Measurements from ENCODE around the gene CCR5. TPM values are rescaled to one million over a fixed set of nuclear protein-coding genes. Genes with fewer than 3 reads are reported as not detected.
A peak's percentile ranks its signal among the peaks of the same experiment; 100 is the strongest.
"Not testable (repeated sequence)": the region's sequence is repeated elsewhere in the genome, so short reads cannot be mapped to it uniquely, and the experiment has no call there.

Gene CCR5
- total RNA-seq, 2 donors from 2014 or later, result 3.2 to 8.3 TPM

GRCh38 chr3:46381625-46382024 is 10.9 kb downstream of the CCR5 start:
- peaks cover 2% of the 10 kb centered on the region for H3K36me3 Mint-ChIP-seq (ENCODE audit: low read depth)
- H3K4me1 Mint-ChIP-seq, result peaks cover 30% of the 10 kb centered on the region
- no peak overlapping the region for H3K4me3 Mint-ChIP-seq
- no peak overlapping the region for H3K27ac Mint-ChIP-seq
- DNase-seq, result no peak
- no peak for ATAC-seq
- no peaks in the 10 kb centered on the region for H3K27me3 Mint-ChIP-seq
- H3K9me3 ChIP-seq (ENCODE audit: control insufficient read depth, low read length, poor library complexity, severe bottlenecking), result no peaks in the 10 kb centered on the region

DNA sequence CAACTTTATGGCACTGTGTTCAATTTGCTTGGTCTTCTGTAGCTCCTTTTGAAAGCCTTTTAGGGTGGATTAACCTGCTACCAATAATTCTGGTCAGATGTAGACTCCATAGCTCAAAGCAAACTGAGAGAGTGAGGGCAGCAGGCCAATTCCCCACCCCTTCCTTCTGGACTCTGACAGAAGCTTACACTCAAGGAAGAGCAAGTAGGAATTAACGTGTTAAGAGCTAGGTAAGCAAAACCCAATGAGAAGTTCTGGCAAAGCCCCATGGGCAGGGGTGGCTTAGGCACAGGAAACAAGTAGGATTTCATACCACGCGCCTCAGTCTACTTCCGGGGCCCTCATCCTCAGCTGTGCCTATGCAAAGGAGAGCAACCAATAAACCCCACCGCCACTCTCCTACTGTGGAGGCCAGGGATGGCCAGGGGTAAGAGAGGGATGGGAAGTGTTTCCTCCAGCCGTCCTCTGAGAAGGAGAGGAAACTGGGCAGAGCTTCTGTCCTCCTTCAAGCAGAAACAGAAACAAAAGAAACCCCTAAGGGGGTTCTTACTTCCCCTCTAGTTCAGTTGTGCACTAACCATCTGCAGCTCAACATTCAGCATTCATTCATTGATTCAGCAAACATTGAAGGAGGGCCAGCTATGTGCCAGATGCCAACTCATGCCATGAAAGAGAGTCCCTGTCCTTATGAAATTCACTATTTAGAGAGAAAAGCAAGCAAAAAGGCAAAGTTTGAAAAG is 12.6 kb downstream of the CCR5 start:
- H3K27ac Mint-ChIP-seq, result no peak overlapping the region
- DNase-seq (no peak), ATAC-seq (no peak)
- peaks cover 23% of the 10 kb centered on the region for H3K4me1 Mint-ChIP-seq
- no peak overlapping the region for H3K4me3 Mint-ChIP-seq
- no peaks in the 10 kb centered on the region for H3K36me3 Mint-ChIP-seq (ENCODE audit: low read depth)
- no peaks in the 10 kb centered on the region for H3K27me3 Mint-ChIP-seq
- H3K9me3 ChIP-seq (ENCODE audit: control insufficient read depth, low read length, poor library complexity, severe bottlenecking), result no peaks in the 10 kb centered on the region

GRCh38 chr3:46383951-46384330 is 13.2 kb downstream of the CCR5 start:
- no peak overlapping the region for H3K27ac Mint-ChIP-seq

DNA sequence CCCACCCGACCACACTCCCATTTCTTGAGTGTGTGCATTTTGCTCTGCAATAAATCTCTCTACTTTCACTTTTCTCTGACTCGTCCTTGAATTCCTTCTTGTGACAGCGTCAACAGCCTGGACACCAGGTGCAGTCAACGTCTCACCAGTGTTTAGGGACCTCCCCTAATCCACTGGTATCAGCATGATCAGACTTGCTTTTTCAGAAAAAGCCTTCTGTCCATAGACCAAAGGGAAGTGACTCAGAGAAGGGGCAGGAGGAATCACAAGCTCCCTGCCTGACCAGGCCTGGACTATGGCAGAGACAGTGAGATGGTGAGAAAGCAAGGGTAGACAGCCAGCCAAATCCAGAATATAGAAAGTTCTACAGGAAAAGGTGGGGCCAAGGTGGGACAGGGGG is 15.5 kb downstream of the CCR5 start:
- Mint-ChIP-seq H3K4me1 (peaks cover 12% of the 10 kb centered on the region), H3K4me3 (no peak overlapping the region), H3K27me3 (no peaks in the 10 kb centered on the region), H3K36me3 (ENCODE audit: low read depth) (no peaks in the 10 kb centered on the region), H3K27ac (no peak overlapping the region)
- DNase-seq, result no peak
- no peaks in the 10 kb centered on the region for H3K9me3 ChIP-seq (ENCODE audit: control insufficient read depth, low read length, poor library complexity, severe bottlenecking)
- no peak for ATAC-seq

More at GRCh38 chr3:46383951-46384330, 13.2 kb downstream of the CCR5 start:
- H3K4me3 Mint-ChIP-seq, result no peak overlapping the region
- DNase-seq, result no peak
- ATAC-seq, result no peak
- H3K4me1 Mint-ChIP-seq, result peaks cover 23% of the 10 kb centered on the region
- no peaks in the 10 kb centered on the region for H3K9me3 ChIP-seq (ENCODE audit: control insufficient read depth, low read length, poor library complexity, severe bottlenecking)
- H3K36me3 Mint-ChIP-seq (ENCODE audit: low read depth), result no peaks in the 10 kb centered on the region
- no peaks in the 10 kb centered on the region for H3K27me3 Mint-ChIP-seq

- H3K9me3 ChIP-seq (ENCODE audit: control insufficient read depth, low read length, poor library complexity, severe bottlenecking); H3K27me3 Mint-ChIP-seq; H3K36me3 Mint-ChIP-seq (ENCODE audit: low read depth); H3K4me1 Mint-ChIP-seq; ATAC-seq; H3K4me3 Mint-ChIP-seq; H3K27ac Mint-ChIP-seq; DNase-seq: not testable (repeated sequence)
These were observed 18.1 kb downstream of the CCR5 start for GRCh38 chr3:46388847-46389246.

DNA sequence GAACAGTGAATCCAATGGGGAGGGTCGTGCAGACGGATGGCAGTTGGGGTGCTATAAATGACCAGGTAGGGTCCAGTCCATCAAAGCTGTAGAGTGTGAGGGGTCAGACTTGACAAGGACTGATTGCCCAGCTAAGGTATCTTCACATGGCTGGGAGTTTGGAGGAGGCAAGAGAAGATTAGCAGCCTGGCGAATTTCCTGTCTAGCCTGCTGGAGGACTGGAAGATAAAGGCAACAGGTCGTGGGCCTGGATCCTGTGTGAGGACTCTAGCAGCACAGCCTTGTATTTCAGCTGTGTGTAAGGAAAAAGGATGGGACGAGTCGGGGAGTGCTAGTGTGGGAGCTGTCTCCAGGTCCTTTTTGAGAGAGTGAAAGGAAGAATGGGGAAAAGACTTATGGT is 18.6 kb downstream of the CCR5 start:
- no peak for DNase-seq
- peaks cover 4% of the 10 kb centered on the region for H3K4me1 Mint-ChIP-seq
- no peak overlapping the region for H3K4me3 Mint-ChIP-seq
- ATAC-seq, result no peak
- peaks cover under 1% of the 10 kb centered on the region for H3K36me3 Mint-ChIP-seq (ENCODE audit: low read depth)
- H3K27ac Mint-ChIP-seq, result no peak overlapping the region
- H3K9me3 ChIP-seq (ENCODE audit: control insufficient read depth, low read length, poor library complexity, severe bottlenecking), result no peaks in the 10 kb centered on the region
- peaks cover under 1% of the 10 kb centered on the region for H3K27me3 Mint-ChIP-seq

DNA sequence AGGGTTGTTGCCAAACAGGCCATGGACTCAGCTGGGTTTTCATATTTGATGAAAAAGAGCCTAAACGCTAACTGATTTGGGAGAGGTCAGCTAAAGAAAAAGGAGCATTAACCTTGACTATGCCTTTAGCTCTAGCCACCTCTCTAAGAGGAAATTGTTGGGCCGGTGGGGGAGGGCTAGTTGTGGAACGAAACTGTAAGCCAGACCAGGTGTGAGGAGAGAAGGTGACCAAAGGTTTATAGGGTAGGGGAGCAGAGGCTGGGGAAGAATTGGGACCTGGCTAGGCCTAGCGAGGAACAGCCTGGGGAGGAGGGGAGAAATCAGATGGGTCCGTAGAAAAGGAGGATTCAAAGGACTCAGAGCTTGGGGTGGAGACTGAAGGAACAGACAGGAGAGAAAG is 20.8 kb downstream of the CCR5 start:
- H3K27me3 Mint-ChIP-seq, result peaks cover 12% of the 10 kb centered on the region
- H3K9me3 ChIP-seq (ENCODE audit: control insufficient read depth, low read length, poor library complexity, severe bottlenecking); ATAC-seq: not testable (repeated sequence)

GRCh38 chr3:46393011-46393410 is 22.3 kb downstream of the CCR5 start:
- no peaks in the 10 kb centered on the region for H3K9me3 ChIP-seq (ENCODE audit: control insufficient read depth, low read length, poor library complexity, severe bottlenecking)
- H3K4me1 Mint-ChIP-seq, result peaks cover 3% of the 10 kb centered on the region
- DNase-seq (no peak), ATAC-seq (no peak)
- no peak overlapping the region for H3K27ac Mint-ChIP-seq
- peaks cover 17% of the 10 kb centered on the region for H3K27me3 Mint-ChIP-seq
- peaks cover 7% of the 10 kb centered on the region for H3K36me3 Mint-ChIP-seq (ENCODE audit: low read depth)
- no peak overlapping the region for H3K4me3 Mint-ChIP-seq

More for the DNA sequence above, 20.8 kb downstream of the CCR5 start:
- not testable (repeated sequence) for H3K4me3 Mint-ChIP-seq; H3K27ac Mint-ChIP-seq; H3K4me1 Mint-ChIP-seq; DNase-seq; H3K36me3 Mint-ChIP-seq (ENCODE audit: low read depth)

DNA sequence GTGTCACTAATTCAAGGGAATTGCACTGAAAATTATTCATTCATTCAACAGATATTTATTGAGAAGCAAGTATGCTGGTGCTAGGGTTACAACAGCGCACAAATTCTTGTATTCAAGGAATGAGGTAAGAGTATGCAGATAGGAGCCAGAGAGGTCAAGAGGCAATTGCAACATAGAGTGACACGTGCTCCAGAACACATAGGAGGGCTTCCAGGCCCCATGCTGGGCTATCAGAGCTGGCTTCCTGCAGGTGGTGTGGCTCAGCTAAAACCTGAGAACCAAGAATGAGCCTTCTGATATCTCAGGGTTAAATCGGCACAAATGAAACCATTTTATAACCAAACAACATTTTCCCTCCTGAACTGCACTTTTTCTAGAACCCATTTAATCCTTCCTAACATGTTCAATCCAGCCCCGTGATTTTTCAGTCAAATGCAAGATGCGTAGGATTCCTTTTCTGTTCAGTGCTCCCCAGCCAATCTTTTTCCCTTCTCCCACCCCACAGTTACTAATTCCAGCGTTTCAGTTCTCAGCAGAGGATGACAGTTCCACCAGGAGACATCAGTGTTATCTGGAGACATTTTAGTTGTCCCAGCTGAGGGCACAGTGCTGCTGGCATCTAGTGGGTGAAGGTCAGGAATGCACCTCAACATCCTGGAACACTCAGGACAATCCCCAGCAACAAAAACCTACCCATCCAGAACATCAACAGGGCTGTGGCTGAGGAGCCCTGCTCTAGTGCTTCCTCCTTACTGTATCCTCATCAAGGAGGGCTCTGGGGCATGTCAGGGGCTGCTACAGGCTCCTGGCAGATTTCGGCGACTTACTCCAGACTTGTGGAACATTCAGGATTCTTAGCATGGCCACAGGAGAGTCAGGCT is 23.0 kb downstream of the CCR5 start:
- no peak for DNase-seq
- Mint-ChIP-seq H3K4me3 (no peak overlapping the region), H3K36me3 (ENCODE audit: low read depth) (peaks cover 7% of the 10 kb centered on the region), H3K27ac (no peak overlapping the region), H3K27me3 (peaks cover 17% of the 10 kb centered on the region), H3K4me1 (peaks cover 3% of the 10 kb centered on the region)
- ATAC-seq, result no peak
- no peaks in the 10 kb centered on the region for H3K9me3 ChIP-seq (ENCODE audit: control insufficient read depth, low read length, poor library complexity, severe bottlenecking)

DNA sequence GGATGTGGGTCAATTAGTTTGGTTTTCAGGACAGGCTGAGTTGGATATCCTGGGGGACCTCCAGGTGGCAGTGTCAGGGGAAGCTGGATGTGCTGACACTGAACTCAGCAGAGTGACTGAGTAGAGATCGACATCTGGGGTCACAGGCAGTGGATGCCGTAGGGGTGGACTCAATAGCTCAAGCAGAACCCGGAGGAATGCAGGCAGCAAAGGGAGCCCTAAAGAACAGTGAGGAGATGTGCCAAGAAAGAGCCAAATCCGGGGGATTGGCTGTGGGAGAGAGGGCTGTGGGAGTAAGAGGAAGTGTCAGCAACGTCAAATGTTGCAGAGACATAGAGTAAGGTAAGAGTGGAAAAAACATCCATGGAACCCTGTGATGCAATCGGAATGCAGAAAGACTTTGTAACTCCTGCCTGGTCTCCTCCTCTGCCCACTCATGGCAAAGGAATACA is 24.5 kb downstream of the CCR5 start:
- Mint-ChIP-seq H3K4me3 (peak overlapping the region; percentile 5), H3K27ac (no peak overlapping the region), H3K36me3 (ENCODE audit: low read depth) (peaks cover 7% of the 10 kb centered on the region), H3K27me3 (peaks cover 17% of the 10 kb centered on the region), H3K4me1 (peaks cover 3% of the 10 kb centered on the region)
- no peaks in the 10 kb centered on the region for H3K9me3 ChIP-seq (ENCODE audit: control insufficient read depth, low read length, poor library complexity, severe bottlenecking)
- no peak for DNase-seq
- ATAC-seq, result no peak

- no peak overlapping the region for H3K4me3 Mint-ChIP-seq
- DNase-seq, result no peak
- no peaks in the 10 kb centered on the region for H3K9me3 ChIP-seq (ENCODE audit: control insufficient read depth, low read length, poor library complexity, severe bottlenecking)
These were observed 25.2 kb downstream of the CCR5 start for GRCh38 chr3:46395766-46396530.

GRCh38 chr3:46397111-46397510 is 26.4 kb downstream of the CCR5 start:
- Mint-ChIP-seq H3K36me3 (ENCODE audit: low read depth) (peaks cover 7% of the 10 kb centered on the region), H3K27ac (no peak overlapping the region), H3K4me3 (no peak overlapping the region), H3K27me3 (peaks cover 17% of the 10 kb centered on the region), H3K4me1 (peaks cover 3% of the 10 kb centered on the region)
- no peak for ATAC-seq
- H3K9me3 ChIP-seq (ENCODE audit: control insufficient read depth, low read length, poor library complexity, severe bottlenecking), result no peaks in the 10 kb centered on the region
- DNase-seq, result no peak

More at GRCh38 chr3:46395766-46396530, 25.2 kb downstream of the CCR5 start:
- Mint-ChIP-seq H3K27me3 (peaks cover 17% of the 10 kb centered on the region), H3K36me3 (ENCODE audit: low read depth) (peaks cover 7% of the 10 kb centered on the region), H3K4me1 (peaks cover 3% of the 10 kb centered on the region), H3K27ac (no peak overlapping the region)
- ATAC-seq, result no peak

Measured in T-helper 17 cell (primary cell).